Spleen (tissue), 7 donors: ENCODE data around the gene TCP11L2.

Source experiments
- POLR2A ChIP-seq, 3 donors: fragments of 450-650 bp; IDR thresholded peaks; one replicate each; pipeline ENCODE4 v1.5.1; 2017; ENCODE audit warnings: antibody characterized with exemption in 3 of 3, mild to moderate bottlenecking in 1 of 3
- TF ChIP-seq, protein P1 (sequence below), 11 experiments: fragments of 200-600 bp in 7 of 11; fragments of 450-650 bp in 4 of 11; sonication (generic) in 4 of 11; IDR thresholded peaks in 8 of 11; conservative IDR thresholded peaks in 3 of 11; 1 replicate in 7 of 11; 2 replicates in 4 of 11; pipeline versions ENCODE4 v1.4.0 to v1.8.0; 2016 to 2021; ENCODE audit warnings: antibody characterized with exemption in 11 of 11, inconsistent platforms in 4 of 11, mild to moderate bottlenecking in 1 of 11
- donor health status: DM: no; HTN: no; CAD: no; lungs with moderate emphysema.
- donor health status: DM: no; HTN: no; CAD: no.
- donor health status: DM: no; HTN: no; CAD: no.

GRCh38 chr12:106333010-106333409 is 30.5 kb downstream of the TCP11L2 start:
- TF ChIP-seq, protein P1, sequence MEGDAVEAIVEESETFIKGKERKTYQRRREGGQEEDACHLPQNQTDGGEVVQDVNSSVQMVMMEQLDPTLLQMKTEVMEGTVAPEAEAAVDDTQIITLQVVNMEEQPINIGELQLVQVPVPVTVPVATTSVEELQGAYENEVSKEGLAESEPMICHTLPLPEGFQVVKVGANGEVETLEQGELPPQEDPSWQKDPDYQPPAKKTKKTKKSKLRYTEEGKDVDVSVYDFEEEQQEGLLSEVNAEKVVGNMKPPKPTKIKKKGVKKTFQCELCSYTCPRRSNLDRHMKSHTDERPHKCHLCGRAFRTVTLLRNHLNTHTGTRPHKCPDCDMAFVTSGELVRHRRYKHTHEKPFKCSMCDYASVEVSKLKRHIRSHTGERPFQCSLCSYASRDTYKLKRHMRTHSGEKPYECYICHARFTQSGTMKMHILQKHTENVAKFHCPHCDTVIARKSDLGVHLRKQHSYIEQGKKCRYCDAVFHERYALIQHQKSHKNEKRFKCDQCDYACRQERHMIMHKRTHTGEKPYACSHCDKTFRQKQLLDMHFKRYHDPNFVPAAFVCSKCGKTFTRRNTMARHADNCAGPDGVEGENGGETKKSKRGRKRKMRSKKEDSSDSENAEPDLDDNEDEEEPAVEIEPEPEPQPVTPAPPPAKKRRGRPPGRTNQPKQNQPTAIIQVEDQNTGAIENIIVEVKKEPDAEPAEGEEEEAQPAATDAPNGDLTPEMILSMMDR (IDR thresholded peaks at IDR 0.05 in 8 of 11, conservative IDR thresholded peaks at IDR 0.05 in 3 of 11) = no peak
- no peak for TF ChIP-seq POLR2A (IDR thresholded peaks at IDR 0.05)
